ENCODE data around the gene PPP2R2C.

Gene PPP2R2C

GRCh38 chr4:6324999-6325787 is 147.2 kb downstream of the PPP2R2C start:
- FAIRE-seq, result no peak

GRCh38 chr4:6324461-6324998 is 147.9 kb downstream of the PPP2R2C start:
- no peak for FAIRE-seq

GRCh38 chr4:6322761-6323566 is 149.4 kb downstream of the PPP2R2C start:
- FAIRE-seq, result no peak

GRCh38 chr4:6322067-6322760 is 150.2 kb downstream of the PPP2R2C start:
- no peak for FAIRE-seq

- no peak for FAIRE-seq
These were observed 151.1 kb downstream of the PPP2R2C start for GRCh38 chr4:6321361-6321760.

GRCh38 chr4:6320663-6321062 is 151.8 kb downstream of the PPP2R2C start:
- FAIRE-seq, result no peak

GRCh38 chr4:6319530-6320150 is 152.8 kb downstream of the PPP2R2C start:
- no peak for FAIRE-seq

- no peak for FAIRE-seq
These were observed 154.2 kb downstream of the PPP2R2C start for GRCh38 chr4:6318206-6318605.

- FAIRE-seq, result no peak
These were observed 155.9 kb downstream of the PPP2R2C start for GRCh38 chr4:6316461-6317003.

- no peak for FAIRE-seq
These were observed 159.2 kb downstream of the PPP2R2C start for GRCh38 chr4:6313216-6313615.

- no peak for FAIRE-seq
These were observed 162.6 kb downstream of the PPP2R2C start for GRCh38 chr4:6309777-6310176.

GRCh38 chr4:6308899-6309643 is 163.3 kb downstream of the PPP2R2C start:
- no peak for FAIRE-seq

- no peak for FAIRE-seq
These were observed 164.5 kb downstream of the PPP2R2C start for GRCh38 chr4:6307891-6308290.

GRCh38 chr4:6307230-6307629 is 165.2 kb downstream of the PPP2R2C start:
- no peak for FAIRE-seq

- no peak for FAIRE-seq
These were observed 166.1 kb downstream of the PPP2R2C start for GRCh38 chr4:6306299-6306698.

GRCh38 chr4:6303943-6304342 is 168.5 kb downstream of the PPP2R2C start:
- no peak for FAIRE-seq

- no peak for FAIRE-seq
These were observed 169.5 kb downstream of the PPP2R2C start for GRCh38 chr4:6302869-6303268.

- no peak for FAIRE-seq
These were observed 170.5 kb downstream of the PPP2R2C start for GRCh38 chr4:6301732-6302442.

GRCh38 chr4:6301051-6301731 is 171.2 kb downstream of the PPP2R2C start:
- FAIRE-seq, result no peak

- no peak for FAIRE-seq
These were observed 172.1 kb downstream of the PPP2R2C start for GRCh38 chr4:6300359-6300758.

Data from A204.1 (cell line).